ENCODE data around the gene C1QL4. TPM values are rescaled to one million over a fixed set of nuclear protein-coding genes. Genes with fewer than 3 reads are reported as not detected.

The C1QL4 gene
- not detected in 2 replicates for total RNA-seq

DNA sequence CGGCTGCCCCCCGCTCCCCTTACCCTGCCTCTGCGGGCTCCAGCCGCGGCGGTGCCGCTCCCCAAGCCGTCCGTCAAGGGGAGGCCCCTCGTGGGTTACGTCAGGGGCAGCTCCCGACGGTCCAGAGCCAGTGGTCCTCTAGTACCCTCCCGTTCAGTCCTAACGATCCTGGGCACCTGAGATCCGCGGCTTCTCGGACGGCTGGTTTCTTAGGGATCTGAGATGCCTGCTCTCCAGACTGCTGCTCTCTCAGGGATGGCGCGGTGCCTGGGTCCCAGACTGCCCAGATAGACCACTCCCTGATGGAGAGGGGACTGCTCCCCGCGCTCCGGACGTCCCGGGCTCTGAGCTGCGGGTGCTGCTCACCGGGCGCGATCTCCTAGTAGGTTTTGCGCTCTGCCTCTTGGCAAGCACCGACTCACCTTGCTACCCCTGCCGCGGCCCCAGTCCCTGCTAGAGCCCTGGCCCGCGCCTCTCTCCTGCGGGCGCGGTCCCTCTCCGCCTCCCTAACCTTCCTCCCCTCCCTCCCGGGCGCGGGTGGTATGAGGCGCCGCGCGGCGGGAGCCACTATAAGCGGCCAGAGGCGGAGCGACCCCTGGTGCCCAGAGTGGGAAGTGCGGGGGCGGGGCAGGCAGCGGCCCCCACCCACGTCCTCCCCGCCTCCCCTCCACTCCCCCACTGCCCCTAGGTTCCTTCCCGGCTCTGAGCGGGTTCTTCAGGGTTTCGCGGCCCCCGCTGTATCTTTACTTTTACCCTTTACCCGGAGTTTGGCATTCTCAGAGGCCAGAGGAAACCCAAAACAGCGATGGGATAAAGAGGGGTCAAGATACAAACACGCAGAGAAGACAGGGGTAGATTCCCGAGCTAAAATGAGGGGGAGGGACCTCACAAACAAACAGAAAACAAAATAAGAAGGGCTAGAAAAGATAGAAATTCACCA lies at the start of gene C1QL4:
Gene C1QL4 (minus strand): TSS at position 544 of the 940 bp plus-strand sequence. CDS start 711 bp downstream, outside the sequence.

GRCh38 chr12:49367381-49368239 lies 30.6 kb upstream of the C1QL4 start, which contains the start of gene SPATS2:
Gene SPATS2, plus strand, starts transcription at chr12:49367462. Its CDS starts 93,551 bp downstream, at chr12:49461013.

GRCh38 chr12:49346659-49347310 lies 9.8 kb upstream of the C1QL4 start, which contains the start of gene DNAJC22:
Gene DNAJC22, plus strand, starts transcription at chr12:49346888. Its CDS starts 1,985 bp downstream, at chr12:49348873.

GRCh38 chr12:49322708-49323523 lies 14.1 kb downstream of the C1QL4 start, which contains the start of gene TROAP:
Gene TROAP, plus strand, starts transcription at chr12:49323255. Its CDS starts 354 bp downstream, at chr12:49323609.

DNA sequence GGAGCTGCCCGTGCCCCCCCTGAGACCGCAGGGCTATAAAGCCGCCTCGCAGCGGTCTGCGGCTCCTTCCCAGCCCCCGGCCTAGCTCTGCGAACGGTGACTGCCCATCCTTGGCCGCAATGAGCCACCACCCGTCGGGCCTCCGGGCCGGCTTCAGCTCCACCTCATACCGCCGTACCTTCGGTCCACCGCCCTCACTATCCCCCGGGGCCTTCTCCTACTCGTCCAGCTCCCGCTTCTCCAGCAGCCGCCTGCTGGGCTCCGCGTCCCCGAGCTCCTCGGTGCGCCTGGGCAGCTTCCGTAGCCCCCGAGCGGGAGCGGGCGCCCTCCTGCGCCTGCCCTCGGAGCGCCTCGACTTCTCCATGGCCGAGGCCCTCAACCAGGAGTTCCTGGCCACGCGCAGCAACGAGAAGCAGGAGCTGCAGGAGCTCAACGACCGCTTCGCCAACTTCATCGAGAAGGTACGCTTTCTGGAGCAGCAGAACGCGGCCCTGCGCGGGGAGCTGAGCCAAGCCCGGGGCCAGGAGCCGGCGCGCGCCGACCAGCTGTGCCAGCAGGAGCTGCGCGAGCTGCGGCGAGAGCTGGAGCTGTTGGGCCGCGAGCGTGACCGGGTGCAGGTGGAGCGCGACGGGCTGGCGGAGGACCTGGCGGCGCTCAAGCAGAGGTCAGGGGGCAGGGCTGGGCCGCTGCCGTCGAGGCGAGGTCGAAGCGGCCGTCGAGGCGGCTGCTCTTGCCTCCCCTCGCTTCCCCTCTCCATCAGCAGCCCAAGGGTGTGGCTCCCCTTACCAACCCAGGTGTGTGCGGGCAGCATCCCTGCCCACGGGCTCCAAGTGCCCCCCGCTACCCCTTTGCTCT lies 41.7 kb downstream of the C1QL4 start, which contains the start of gene PRPH:
Gene PRPH (plus strand): TSS at position 66 of the 855 bp plus-strand sequence. CDS start 54 bp downstream, at position 120.

Other genes starting within 250 kb of the C1QL4 start
- 3.5 and 4.4 TPM in 2 replicates for gene DHH, start 242.4 kb downstream of the C1QL4 start, total RNA-seq
- 32.2 and 51.6 TPM in 2 replicates for gene LMBR1L, start 226.3 kb downstream of the C1QL4 start, total RNA-seq
- 3,914 and 4,040 TPM in 2 replicates for gene TUBA1B, start 205.8 kb downstream of the C1QL4 start, total RNA-seq
- gene TUBA1A, start 148.1 kb downstream of the C1QL4 start, total RNA-seq, result 773 and 887 TPM in 2 replicates
- 1,170 and 1,280 TPM in 2 replicates for gene TUBA1C, start 72.1 kb downstream of the C1QL4 start, total RNA-seq
- gene PRPH, start 42.0 kb downstream of the C1QL4 start, total RNA-seq, result not detected in 2 replicates
- gene TROAP, start 13.9 kb downstream of the C1QL4 start, total RNA-seq, result 26.0 and 39.2 TPM in 2 replicates
- 0.20 and 0.98 TPM in 2 replicates for gene DNAJC22, start 9.7 kb upstream of the C1QL4 start, total RNA-seq
- 21.4 and 27.9 TPM in 2 replicates for gene SPATS2, start 30.3 kb upstream of the C1QL4 start, total RNA-seq
- not detected in 2 replicates for gene KCNH3, start 201.8 kb upstream of the C1QL4 start, total RNA-seq
- 65.6 and 72.5 TPM in 2 replicates for gene MCRS1, start 231.0 kb upstream of the C1QL4 start, total RNA-seq